Osteoblast (primary cell): ENCODE measurements around the gene KCNH3. TPM values are rescaled to one million over a fixed set of nuclear protein-coding genes. Genes with fewer than 3 reads are reported as not detected.
A peak's percentile ranks its signal among the peaks of the same experiment; 100 is the strongest.

Experiments used
- DNase-seq: peaks from one replicate; pipeline ENCODE4 v3.0.0; 2011; ENCODE audit warnings: low spot score, mixed read lengths; ENCODE audit not compliant: insufficient read length; ENCODE audit errors: missing footprints
- H2AFZ ChIP-seq: 2 replicates; pipeline ENCODE4 v1.6.0; 2011; ENCODE audit warnings: mild to moderate bottlenecking, low read length
- H3K27ac ChIP-seq: 2 replicates; pipeline ENCODE4 v1.5.1; 2011; ENCODE audit warnings: mild to moderate bottlenecking, low read depth, low read length, moderate library complexity
- H3K27me3 ChIP-seq: 2 replicates; pipeline ENCODE4 v1.6.0; 2012; ENCODE audit warnings: mild to moderate bottlenecking, control low read depth, inconsistent platforms, low read length, moderate library complexity; ENCODE audit not compliant: insufficient read depth
- H3K36me3 ChIP-seq: 2 replicates; pipeline ENCODE4 v1.5.1; 2011; ENCODE audit warnings: mild to moderate bottlenecking, low read length, control low read depth, moderate library complexity; ENCODE audit not compliant: insufficient read depth
- H3K4me1 ChIP-seq: 2 replicates; pipeline ENCODE4 v1.5.1; 2011; ENCODE audit warnings: mild to moderate bottlenecking, low read length, control low read depth, moderate library complexity; ENCODE audit not compliant: insufficient read depth
- H3K4me2 ChIP-seq: 2 replicates; pipeline ENCODE4 v1.6.0; 2011; ENCODE audit warnings: mild to moderate bottlenecking, low read length; ENCODE audit not compliant: insufficient read depth
- H3K4me3 ChIP-seq: fragments of 200-600 bp; sonication (generic); 3 replicates; pipeline ENCODE4 v1.5.1; 2012; ENCODE audit warnings: mild to moderate bottlenecking, low read length, inconsistent platforms; ENCODE audit not compliant: insufficient read depth
- H3K79me2 ChIP-seq: 2 replicates; pipeline ENCODE4 v1.6.0; 2012; ENCODE audit warnings: mild to moderate bottlenecking, low read length, control low read depth, inconsistent platforms; ENCODE audit not compliant: insufficient read depth
- H3K9me3 ChIP-seq: 2 replicates; pipeline ENCODE4 v1.5.1; 2011; ENCODE audit warnings: low read depth, low read length, control low read depth
- H4K20me1 ChIP-seq: 2 replicates; pipeline ENCODE4 v1.6.0; 2012; ENCODE audit warnings: mild to moderate bottlenecking, low read length, control low read depth; ENCODE audit not compliant: insufficient read depth
- CTCF ChIP-seq: IDR thresholded peaks from 2 replicates; pipeline ENCODE4 v1.5.1; 2011; ENCODE audit warnings: mild to moderate bottlenecking, low read depth, low read length, moderate library complexity; ENCODE audit errors: extremely low read depth
- total RNA-seq: library from RNA; depleted of rRNA; stranded (reverse); fragments of >200 nt; gene quantifications from 2 replicates; pipeline ENCODE4 v1.2.3, GENCODE V29; 2012

The KCNH3 gene
- total RNA-seq, 1 donor: not detected

GRCh38 chr12:49493900-49494299, 44.9 kb upstream of the KCNH3 start:
- DNase-seq: no peak
- TF ChIP-seq CTCF: no peak
- no peaks in the 10 kb centered on the region for H3K9me3 ChIP-seq
- H3K27ac ChIP-seq: no peak overlapping the region
- H3K27me3 ChIP-seq: no peaks in the 10 kb centered on the region
- no peak overlapping the region for H3K4me2 ChIP-seq
- peaks cover 17% of the 10 kb centered on the region for H3K36me3 ChIP-seq
- H3K4me1 ChIP-seq: peaks cover 22% of the 10 kb centered on the region
- H3K79me2 ChIP-seq: no peaks in the 10 kb centered on the region
- H4K20me1 ChIP-seq: no peaks in the 10 kb centered on the region
- no peak overlapping the region for H3K4me3 ChIP-seq
- no peak overlapping the region for H2AFZ ChIP-seq

- no peaks in the 10 kb centered on the region for H3K9me3 ChIP-seq
- H3K27me3 ChIP-seq: no peaks in the 10 kb centered on the region
- H4K20me1 ChIP-seq: no peaks in the 10 kb centered on the region
- H3K36me3 ChIP-seq: peaks cover 18% of the 10 kb centered on the region
- no peak for DNase-seq
- H2AFZ ChIP-seq: no peak overlapping the region
- H3K4me2 ChIP-seq: no peak overlapping the region
- TF ChIP-seq CTCF: no peak
- no peak overlapping the region for H3K27ac ChIP-seq
- no peaks in the 10 kb centered on the region for H3K79me2 ChIP-seq
- H3K4me3 ChIP-seq: no peak overlapping the region
- no peaks in the 10 kb centered on the region for H3K4me1 ChIP-seq
These were observed 42.1 kb upstream of the KCNH3 start for GRCh38 chr12:49496417-49497360.

- no peak overlapping the region for H3K4me2 ChIP-seq
- H3K9me3 ChIP-seq: no peaks in the 10 kb centered on the region
- TF ChIP-seq CTCF: no peak
- H3K4me1 ChIP-seq: peaks cover 20% of the 10 kb centered on the region
- no peaks in the 10 kb centered on the region for H3K79me2 ChIP-seq
- H3K36me3 ChIP-seq: peaks cover 13% of the 10 kb centered on the region
- no peak overlapping the region for H2AFZ ChIP-seq
- DNase-seq: peak; percentile 42
- H3K27ac ChIP-seq: no peak overlapping the region
- H3K4me3 ChIP-seq: no peak overlapping the region
- H4K20me1 ChIP-seq: no peaks in the 10 kb centered on the region
- H3K27me3 ChIP-seq: no peaks in the 10 kb centered on the region
These were observed 36.9 kb upstream of the KCNH3 start for GRCh38 chr12:49501895-49502294.

- Histone ChIP-seq H3K79me2 (no peaks in the 10 kb centered on the region), H4K20me1 (no peaks in the 10 kb centered on the region), H3K27me3 (no peaks in the 10 kb centered on the region), H3K36me3 (peaks cover 11% of the 10 kb centered on the region), H3K4me3 (no peak overlapping the region), H3K4me1 (peaks cover 27% of the 10 kb centered on the region), H3K9me3 (no peaks in the 10 kb centered on the region), H3K27ac (peak overlapping the region; percentile 36), H2AFZ (no peak overlapping the region), H3K4me2 (no peak overlapping the region)
- no peak for TF ChIP-seq CTCF
- peak; percentile 68 for DNase-seq
These were observed 36.2 kb upstream of the KCNH3 start for GRCh38 chr12:49502590-49502989.
